Suprapubic skin (tissue), 4 donors: ENCODE data around the gene STX8.

ENCODE experiments used
- EP300 ChIP-seq: sonication (generic); formaldehyde crosslinking; IDR thresholded peaks from one replicate; pipeline ENCODE4 v1.6.1; 2017; ENCODE audit warnings: antibody characterized with exemption
- POLR2AphosphoS5 ChIP-seq, 3 donors: sonication (generic); formaldehyde crosslinking; IDR thresholded peaks; one replicate each; pipeline ENCODE4 v1.6.1; 2017; ENCODE audit warnings: antibody characterized with exemption in 3 of 3
- TF ChIP-seq, protein P1 (sequence below), 2 donors: fragments of 200-600 bp in 1 of 2; fragments of 450-650 bp in 1 of 2; sonication (generic) in 1 of 2; IDR thresholded peaks; one replicate each; pipeline ENCODE4 v1.5.1; 2016 to 2019; ENCODE audit warnings: antibody characterized with exemption in 2 of 2, mild to moderate bottlenecking in 1 of 2, moderate library complexity in 1 of 2

DNA sequence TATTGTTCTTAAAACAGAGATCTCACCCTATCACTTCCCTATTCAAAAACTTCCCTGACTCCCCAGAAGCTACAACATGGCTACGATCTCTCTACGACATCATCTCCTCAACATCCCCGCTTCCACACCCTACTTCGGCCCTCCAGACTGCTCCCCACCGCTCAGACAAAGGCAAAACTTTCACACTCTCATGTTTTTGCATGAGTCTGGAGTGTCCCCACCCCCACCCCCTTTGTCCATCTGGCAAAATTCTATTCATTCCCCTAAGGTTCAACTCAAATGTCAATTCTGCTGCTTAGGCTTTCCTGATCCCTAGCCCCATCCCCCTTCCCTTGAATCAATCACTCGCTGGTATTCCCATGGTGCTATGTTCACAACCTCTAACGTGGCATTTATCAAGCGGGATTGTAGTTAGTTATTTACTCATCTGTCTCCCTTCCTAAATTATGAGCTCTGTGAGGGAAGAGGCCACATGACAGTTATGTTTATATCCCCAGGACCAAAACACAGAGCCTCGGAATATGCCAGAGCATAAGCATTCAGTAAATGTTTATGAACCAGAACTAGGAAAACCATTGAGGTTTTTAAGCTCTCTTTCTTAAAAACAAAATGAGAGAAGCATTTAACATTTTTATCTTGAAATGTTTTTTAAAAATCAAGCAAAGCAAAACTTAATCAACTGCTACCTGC lies 55.9 kb downstream of the STX8 start:
- TF ChIP-seq, protein P1, sequence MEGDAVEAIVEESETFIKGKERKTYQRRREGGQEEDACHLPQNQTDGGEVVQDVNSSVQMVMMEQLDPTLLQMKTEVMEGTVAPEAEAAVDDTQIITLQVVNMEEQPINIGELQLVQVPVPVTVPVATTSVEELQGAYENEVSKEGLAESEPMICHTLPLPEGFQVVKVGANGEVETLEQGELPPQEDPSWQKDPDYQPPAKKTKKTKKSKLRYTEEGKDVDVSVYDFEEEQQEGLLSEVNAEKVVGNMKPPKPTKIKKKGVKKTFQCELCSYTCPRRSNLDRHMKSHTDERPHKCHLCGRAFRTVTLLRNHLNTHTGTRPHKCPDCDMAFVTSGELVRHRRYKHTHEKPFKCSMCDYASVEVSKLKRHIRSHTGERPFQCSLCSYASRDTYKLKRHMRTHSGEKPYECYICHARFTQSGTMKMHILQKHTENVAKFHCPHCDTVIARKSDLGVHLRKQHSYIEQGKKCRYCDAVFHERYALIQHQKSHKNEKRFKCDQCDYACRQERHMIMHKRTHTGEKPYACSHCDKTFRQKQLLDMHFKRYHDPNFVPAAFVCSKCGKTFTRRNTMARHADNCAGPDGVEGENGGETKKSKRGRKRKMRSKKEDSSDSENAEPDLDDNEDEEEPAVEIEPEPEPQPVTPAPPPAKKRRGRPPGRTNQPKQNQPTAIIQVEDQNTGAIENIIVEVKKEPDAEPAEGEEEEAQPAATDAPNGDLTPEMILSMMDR (IDR thresholded peaks at IDR 0.05): no peak
- TF ChIP-seq POLR2AphosphoS5 (IDR thresholded peaks at IDR 0.05) (no peak), EP300 (no peak)
